T-cell (primary cell): ENCODE results near the gene HOOK2. TPM values are rescaled to one million over a fixed set of nuclear protein-coding genes. Genes with fewer than 3 reads are reported as not detected.

ENCODE experiments used
- ATAC-seq, 4 experiments: fragments of 200-7000 bp in 3 of 4; fragments of 150-1000 bp in 1 of 4; cut with Tn5 transposase; replicated peaks in 1 of 4; 1 replicate in 3 of 4; 2 replicates in 1 of 4; pipeline ENCODE4 v1.10.0; 2021; ENCODE audit warnings: moderate library complexity in 3 of 4, mild to moderate bottlenecking in 2 of 4, moderate number of reproducible peaks in 1 of 4
- CTCF ChIA-PET, 2 donors: fragments of 300-600 bp; sonication (Branson Sonifier 250); formaldehyde crosslinking; loops; one replicate each; lab custom pipeline; 2022; ENCODE audit warnings: antibody characterized with exemption in 2 of 2; lab: Charles Lee
- POLR2A ChIA-PET, 2 donors: fragments of 300-600 bp; sonication (Branson Sonifier 250); formaldehyde crosslinking; loops; one replicate each; lab custom pipeline; 2022; ENCODE audit warnings: antibody characterized with exemption in 2 of 2; lab: Charles Lee
- DNase-seq, 35 experiments: peaks; one replicate each; pipeline versions ENCODE4 v3.0.0 to v3.0.0-alpha.2; 2013 to 2023
- H3K27ac ChIP-seq: one replicate; pipeline ENCODE4 v1.5.1; 2013; ENCODE audit warnings: low read length
- H3K27me3 ChIP-seq, 2 experiments: replicated peaks in 1 of 2; 1 replicate in 1 of 2; 2 replicates in 1 of 2; pipeline versions ENCODE4 v1.6.1 to v1.7.0; 2013; ENCODE audit warnings: low read length in 1 of 2, mixed read lengths in 1 of 2; ENCODE audit not compliant: control insufficient read depth in 2 of 2, insufficient read depth in 2 of 2; ENCODE audit errors: extremely low read depth in 1 of 2
- H3K36me3 ChIP-seq, 2 donors: 1 replicate in 1 of 2; 2 replicates in 1 of 2; pipeline versions ENCODE4 v1.6.1 to v1.7.0; 2013; ENCODE audit warnings: low read length in 1 of 2; ENCODE audit not compliant: control insufficient read depth in 2 of 2, insufficient read depth in 1 of 2; ENCODE audit errors: extremely low read depth in 1 of 2
- H3K4me1 ChIP-seq, 2 experiments: 1 replicate in 1 of 2; 2 replicates in 1 of 2; pipeline versions ENCODE4 v1.6.1 to v1.7.0; 2013; ENCODE audit warnings: low read length in 2 of 2, mixed read lengths in 1 of 2; ENCODE audit not compliant: insufficient read depth in 2 of 2, control insufficient read depth in 1 of 2; ENCODE audit errors: extremely low read depth in 1 of 2
- H3K4me3 ChIP-seq, 2 donors: 1 replicate in 1 of 2; 2 replicates in 1 of 2; pipeline versions ENCODE4 v1.5.1 to v1.7.0; 2013; ENCODE audit warnings: mild to moderate bottlenecking in 2 of 2, low read length in 1 of 2, moderate library complexity in 1 of 2; ENCODE audit not compliant: control insufficient read depth in 1 of 2; ENCODE audit errors: extremely low read depth in 1 of 2
- H3K9me3 ChIP-seq: 2 replicates; pipeline ENCODE4 v1.7.0; 2013
- H3K27ac Mint-ChIP-seq, 2 donors: one replicate each; pipeline ENCODE4 v1.8.0; 2020 to 2021; ENCODE audit warnings: mild to moderate bottlenecking in 2 of 2, mixed read lengths in 2 of 2
- H3K27me3 Mint-ChIP-seq, 2 donors: one replicate each; pipeline ENCODE4 v1.8.0; 2021 to 2022; ENCODE audit warnings: mixed read lengths in 2 of 2
- H3K36me3 Mint-ChIP-seq: one replicate; pipeline ENCODE4 v1.8.0; 2021; ENCODE audit warnings: mixed read lengths
- H3K4me1 Mint-ChIP-seq, 3 donors: one replicate each; pipeline ENCODE4 v1.8.0; 2020 to 2022; ENCODE audit warnings: mixed read lengths in 3 of 3, mild to moderate bottlenecking in 1 of 3
- H3K4me3 Mint-ChIP-seq, 3 donors: one replicate each; pipeline ENCODE4 v1.8.0; 2020 to 2022; ENCODE audit warnings: mild to moderate bottlenecking in 3 of 3, mixed read lengths in 3 of 3, moderate library complexity in 3 of 3
- H3K9me3 Mint-ChIP-seq, 3 donors: one replicate each; pipeline ENCODE4 v1.8.0; 2020 to 2022; ENCODE audit warnings: mixed read lengths in 3 of 3
- WGBS: methylation state at CpG from one replicate; pipeline ENCODE4 v1.1.5; 2013; ENCODE audit warnings: missing lambda C conversion rate; ENCODE audit not compliant: insufficient coverage; 5-methylcytosine and 5-hydroxymethylcytosine counted together
- total RNA-seq, 35 experiments: library from RNA in 6 of 35; stranded (reverse) in 6 of 35; fragments of 120-200 nt in 1 of 35; gene quantifications; one replicate each; pipeline versions ENCODE4 v1.2.1 to v1.2.4 and lab custom pipeline; 2013 to 2026

HOOK2 gene
- total RNA-seq, 5 donors from 2014 or later (not counting 1 experiment from before 2014, with no cell fraction given) = 19.7 to 26.6 (median 22.8) TPM

GRCh38 chr19:12722566-12723380 lies 52.6 kb downstream of the HOOK2 start:
- 0% methylated on average over 16 of the region's 32 CpGs for whole genome bisulfite sequencing
- POLR2A ChIA-PET = interaction anchor here (0.5 to 0.7 kb wide), 5 partner anchors 12 to 159 kb away, joined by 3 to 9 read pairs (median 3); partner anchors contain the start of genes DNASE2 (in 1 of the 2) and FBXW9 (in 1 of the 2)
- peaks cover 12 to 38% of the 10 kb centered on the region in 2 experiments for H3K4me1 ChIP-seq
- H3K4me3 ChIP-seq = peak overlapping the region; percentile 53 to 88
- peak overlapping the region; percentile 87 to 95 (median 93) for H3K4me3 Mint-ChIP-seq
- H3K9me3 ChIP-seq = no peaks in the 10 kb centered on the region
- peak overlapping the region; percentile 39 for H3K27ac ChIP-seq
- H3K4me1 Mint-ChIP-seq = peaks cover 29 to 42% (median 39%) of the 10 kb centered on the region in 3 donors
- H3K36me3 Mint-ChIP-seq = no peaks in the 10 kb centered on the region
- no peaks in the 10 kb centered on the region for H3K27me3 ChIP-seq
- ATAC-seq (peak; percentile 88 to 91 (median 90)), DNase-seq (peak; percentile 80 to 98 (median 93))
- CTCF ChIA-PET = interaction anchor here (0.6 to 1.2 kb wide), 7 partner anchors 11 to 227 kb away, joined by 3 to 5 read pairs (median 3); no protein-coding TSS in a partner anchor
- no peaks in the 10 kb centered on the region for H3K9me3 Mint-ChIP-seq
- peak overlapping the region; percentile 90 to 91 for H3K27ac Mint-ChIP-seq
- no peaks in the 10 kb centered on the region for H3K27me3 Mint-ChIP-seq
- H3K36me3 ChIP-seq = peaks cover 0 to 9% of the 10 kb centered on the region in 2 donors

GRCh38 chr19:12721656-12722565 lies 53.4 kb downstream of the HOOK2 start:
- Mint-ChIP-seq H3K4me1 (peaks cover 29 to 42% (median 39%) of the 10 kb centered on the region in 3 donors), H3K36me3 (no peaks in the 10 kb centered on the region), H3K9me3 (no peaks in the 10 kb centered on the region), H3K27ac (peak overlapping the region; percentile 84 to 86), H3K27me3 (no peaks in the 10 kb centered on the region), H3K4me3 (peak overlapping the region; percentile 87 to 95 (median 93))
- H3K36me3 ChIP-seq = peaks cover 0 to 12% of the 10 kb centered on the region in 2 donors
- ChIA-PET CTCF (interaction anchor here (0.5 to 0.9 kb wide), 5 partner anchors 11 to 1179 kb away, joined by 3 to 8 read pairs (median 4); no protein-coding TSS in a partner anchor), POLR2A (interaction anchor here (0.5 to 0.8 kb wide), 6 partner anchors 12 to 107 kb away, joined by 3 to 9 read pairs (median 3); partner anchors contain the start of gene FBXW9 (in 1 of the 2))
- H3K4me3 ChIP-seq = peak overlapping the region; percentile 53 to 88
- DNase-seq = peak in 30 of 35 experiments; percentile 13 to 62 (median 38)
- H3K27me3 ChIP-seq = no peaks in the 10 kb centered on the region
- H3K27ac ChIP-seq = peak overlapping the region; percentile 39
- WGBS = under 1% methylated on average over 38 of the region's 65 CpGs
- H3K4me1 ChIP-seq = peaks cover 12 to 38% of the 10 kb centered on the region in 2 experiments
- peak; percentile 19 to 44 (median 30) for ATAC-seq
- H3K9me3 ChIP-seq = no peaks in the 10 kb centered on the region

GRCh38 chr19:12720851-12721655 lies 54.3 kb downstream of the HOOK2 start:
- peaks cover 31 to 42% (median 37%) of the 10 kb centered on the region in 3 donors for H3K4me1 Mint-ChIP-seq
- peak overlapping the region; percentile 81 to 95 (median 90) for H3K4me3 Mint-ChIP-seq
- H3K27me3 Mint-ChIP-seq = no peaks in the 10 kb centered on the region
- ATAC-seq = peak in 1 of 4 experiments; percentile 14
- DNase-seq = peak in 2 of 35 experiments; percentile 14 to 31
- no peaks in the 10 kb centered on the region for H3K27me3 ChIP-seq
- no peaks in the 10 kb centered on the region for H3K9me3 ChIP-seq
- H3K4me3 ChIP-seq = peak overlapping the region; percentile 53 to 88
- H3K36me3 ChIP-seq = peaks cover 3 to 17% of the 10 kb centered on the region in 2 donors
- 12% methylated on average over 59 of the region's 59 CpGs for WGBS
- peaks cover 12 to 38% of the 10 kb centered on the region in 2 experiments for H3K4me1 ChIP-seq
- peak overlapping the region; percentile 34 for H3K27ac ChIP-seq
- peaks cover 4% of the 10 kb centered on the region for H3K36me3 Mint-ChIP-seq
- POLR2A ChIA-PET = interaction anchor here (0.5 to 0.8 kb wide), 5 partner anchors 13 to 53 kb away, joined by 3 to 7 read pairs (median 3); no protein-coding TSS in a partner anchor
- H3K9me3 Mint-ChIP-seq = no peaks in the 10 kb centered on the region
- peak overlapping the region; percentile 84 to 91 for H3K27ac Mint-ChIP-seq
- CTCF ChIA-PET = interaction anchor here (0.5 to 0.9 kb wide), 2 partner anchors 12 kb away, joined by 4 to 8 read pairs; no protein-coding TSS in a partner anchor

DNA sequence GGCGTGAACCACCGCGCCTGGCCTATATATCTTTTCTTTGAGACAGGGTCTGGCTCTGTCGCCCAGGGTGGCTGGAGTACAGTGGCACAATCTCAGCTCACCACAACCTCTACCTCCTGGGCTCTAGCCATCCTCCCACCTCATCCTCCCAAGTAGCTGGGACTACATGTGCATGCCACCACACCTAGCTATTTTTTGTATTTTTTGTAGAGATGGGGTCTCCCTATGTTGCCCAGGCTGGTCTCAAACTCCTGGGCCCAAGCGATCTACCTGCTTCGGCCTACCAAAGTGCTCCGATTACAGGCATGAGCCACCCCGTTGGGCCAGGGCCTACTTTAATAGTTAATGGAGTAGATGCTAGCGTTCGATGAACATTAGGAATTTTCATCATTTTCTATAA lies 55.1 kb downstream of the HOOK2 start:
- H3K27ac Mint-ChIP-seq = peak overlapping the region; percentile 82 to 91
- Histone ChIP-seq H3K27ac (no peak overlapping the region), H3K4me3 (peak overlapping the region; percentile 11 to 53)

GRCh38 chr19:12715929-12716328 lies 59.4 kb downstream of the HOOK2 start:
- Histone ChIP-seq H3K36me3 (peaks cover 17 to 59% of the 10 kb centered on the region in 2 donors), H3K9me3 (no peaks in the 10 kb centered on the region), H3K27ac (no peak overlapping the region), H3K4me3 (no peak overlapping the region), H3K4me1 (peaks cover 2 to 9% of the 10 kb centered on the region in 2 experiments), H3K27me3 (no peaks in the 10 kb centered on the region)
- ATAC-seq (no peak), DNase-seq (no peak)
- no peaks in the 10 kb centered on the region for H3K27me3 Mint-ChIP-seq
- no peak overlapping the region for H3K4me3 Mint-ChIP-seq
- no CpG with 5 or more reads among the region's 3 CpGs for WGBS
- POLR2A ChIA-PET = interaction anchor here in 1 of 2 donors (0.6 kb wide), 1 partner anchor 13 kb away, joined by 3 read pairs; no protein-coding TSS in a partner anchor
- H3K36me3 Mint-ChIP-seq = peaks cover 13% of the 10 kb centered on the region
- CTCF ChIA-PET = no interaction called here
- H3K9me3 Mint-ChIP-seq = no peaks in the 10 kb centered on the region
- H3K4me1 Mint-ChIP-seq = peaks cover 7 to 15% (median 8%) of the 10 kb centered on the region in 3 donors
- H3K27ac Mint-ChIP-seq = no peak overlapping the region

More for the DNA sequence above, 55.1 kb downstream of the HOOK2 start:
- no peaks in the 10 kb centered on the region for H3K27me3 Mint-ChIP-seq
- Histone ChIP-seq H3K36me3 (peaks cover 8 to 25% of the 10 kb centered on the region in 2 donors), H3K9me3 (no peaks in the 10 kb centered on the region), H3K4me1 (peaks cover 12 to 38% of the 10 kb centered on the region in 2 experiments), H3K27me3 (no peaks in the 10 kb centered on the region)
- H3K36me3 Mint-ChIP-seq = peaks cover 4% of the 10 kb centered on the region
- peak overlapping the region; percentile 69 to 95 (median 83) for H3K4me3 Mint-ChIP-seq
- H3K9me3 Mint-ChIP-seq = no peaks in the 10 kb centered on the region
- ATAC-seq (no peak), DNase-seq (no peak)
- POLR2A ChIA-PET = no interaction called here
- peaks cover 31 to 42% (median 37%) of the 10 kb centered on the region in 3 donors for H3K4me1 Mint-ChIP-seq
- CTCF ChIA-PET = no interaction called here
- WGBS = 93% methylated on average over 6 of the region's 10 CpGs
